ENCODE results near the gene IL17B.
A peak's percentile ranks its signal among the peaks of the same experiment; 100 is the strongest.

IL17B gene

GRCh38 chr5:149357370-149358293 lies 21.5 kb downstream of the IL17B start, which contains the start of gene PCYOX1L:
PCYOX1L (plus strand) TSS chr5:149358046; CDS start chr5:149358069, 23 bp downstream.
- DNase-seq (ENCODE audit: low read depth in 2 of 2) = peak; percentile 82 to 84

DNA sequence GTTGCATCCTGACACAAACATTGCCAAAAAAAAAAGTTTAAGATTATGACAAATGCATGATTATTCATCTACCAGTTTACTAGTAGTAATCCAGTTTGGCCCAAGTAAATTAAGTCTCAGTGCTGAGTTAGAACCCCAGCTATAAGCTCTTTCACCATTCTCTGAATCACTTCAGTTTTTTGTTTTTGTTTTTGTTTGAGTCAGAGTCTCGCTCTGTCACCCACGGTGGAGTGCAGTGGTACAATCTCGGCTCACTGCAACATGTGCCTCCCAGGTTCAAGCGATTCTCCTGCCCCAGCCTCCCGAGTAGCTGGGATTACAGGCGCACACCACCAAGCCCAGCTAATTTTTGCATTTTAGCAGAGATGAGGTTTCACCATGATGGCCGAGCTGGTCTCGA lies 22.7 kb downstream of the IL17B start:
- no peak for DNase-seq (ENCODE audit: low read depth in 2 of 2)

DNA sequence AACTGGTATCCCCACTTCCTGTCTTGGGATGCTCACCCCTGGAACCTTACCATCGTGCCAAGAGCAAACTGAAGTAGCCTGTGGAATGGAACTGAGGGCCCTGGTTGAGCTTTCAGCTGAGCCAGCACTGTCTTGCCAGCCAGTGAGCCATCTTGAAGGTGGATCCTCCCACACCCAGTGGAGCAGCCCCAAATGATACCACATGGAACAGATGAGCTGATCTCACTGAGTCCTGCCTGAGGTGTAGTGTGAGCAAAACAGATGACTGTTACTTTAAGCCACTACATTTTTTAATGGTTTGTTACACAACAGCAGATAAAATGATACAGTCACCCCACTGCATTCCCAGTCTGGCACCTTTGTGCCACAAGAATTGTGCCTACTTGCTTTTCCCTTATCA lies 23.4 kb downstream of the IL17B start:
- DNase-seq (ENCODE audit: low read depth in 2 of 2) = no peak

DNA sequence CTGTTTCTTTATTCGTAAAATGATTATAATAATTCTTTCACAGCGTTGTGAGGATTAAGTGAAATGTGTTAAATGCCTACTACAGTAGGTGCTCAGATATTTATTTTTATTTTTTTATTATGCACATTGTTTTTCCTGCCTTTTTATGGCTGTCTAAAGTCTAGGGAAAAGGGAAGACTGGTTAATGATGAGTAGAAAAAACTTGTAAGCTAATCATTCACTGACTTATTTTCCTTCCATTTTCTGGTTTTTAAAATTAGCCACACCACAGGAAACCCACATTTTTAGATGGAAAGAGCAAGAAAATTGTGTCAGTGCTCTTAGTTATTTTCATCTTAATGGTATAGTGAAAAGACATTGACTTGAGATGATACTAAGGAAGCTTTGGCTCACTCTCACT lies 25.2 kb downstream of the IL17B start:
- no peak for DNase-seq (ENCODE audit: low read depth in 2 of 2)

GRCh38 chr5:149352169-149352568 lies 26.9 kb downstream of the IL17B start:
- DNase-seq (ENCODE audit: low read depth in 2 of 2) = no peak

- DNase-seq (ENCODE audit: low read depth in 2 of 2) = no peak
Measured at GRCh38 chr5:149349382-149349781, 29.7 kb downstream of the IL17B start.

GRCh38 chr5:149348518-149348917 lies 30.6 kb downstream of the IL17B start:
- DNase-seq (ENCODE audit: low read depth in 2 of 2) = no peak

DNA sequence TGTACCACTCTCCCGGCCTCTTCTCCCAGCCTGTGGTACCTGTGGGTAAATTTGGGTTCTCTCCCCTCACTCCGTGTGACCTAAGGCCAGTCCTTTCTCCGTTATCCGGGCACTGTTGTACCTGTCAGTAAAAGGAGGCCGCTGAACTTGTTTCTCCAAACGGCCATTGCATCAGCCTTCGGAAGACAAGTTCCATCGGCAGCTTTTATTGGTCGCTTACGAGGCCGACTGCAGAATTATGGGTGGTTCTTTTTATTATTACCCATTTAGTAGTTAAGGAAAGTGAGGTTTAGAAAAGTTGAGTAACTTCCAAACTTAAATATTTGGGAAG lies 33.2 kb downstream of the IL17B start:
- peak in 1 of 2 experiments; percentile 12 for DNase-seq (ENCODE audit: low read depth in 2 of 2)

GRCh38 chr5:149345147-149345891 lies 33.8 kb downstream of the IL17B start, which contains the start of gene GRPEL2:
GRPEL2 (plus strand) TSS chr5:149345499; CDS start chr5:149345540, 41 bp downstream.
- peak; percentile 93 for DNase-seq (ENCODE audit: low read depth in 2 of 2)

DNA sequence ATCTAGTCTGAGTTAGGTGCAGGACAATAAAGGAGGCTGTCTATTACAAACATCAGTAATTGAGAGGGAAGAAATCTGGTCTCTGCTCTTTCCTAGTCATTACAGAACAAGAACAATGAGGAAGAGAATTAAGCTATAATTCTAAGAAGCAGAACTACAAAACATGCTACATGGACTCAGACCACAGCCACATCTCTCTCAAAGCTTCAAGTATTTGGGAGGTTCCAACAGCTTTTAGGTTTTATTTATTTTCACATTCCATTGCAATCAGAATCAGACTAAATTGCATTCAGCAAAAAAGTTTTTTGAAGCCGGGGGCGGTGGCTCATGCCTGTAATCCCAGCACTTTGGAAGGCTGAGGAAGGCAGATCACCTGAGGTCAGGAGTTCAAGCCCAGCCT lies 34.9 kb downstream of the IL17B start:
- no peak for DNase-seq (ENCODE audit: low read depth in 2 of 2)

- no peak for DNase-seq (ENCODE audit: low read depth in 2 of 2)
Measured at GRCh38 chr5:149341876-149342275, 37.2 kb downstream of the IL17B start.

DNA sequence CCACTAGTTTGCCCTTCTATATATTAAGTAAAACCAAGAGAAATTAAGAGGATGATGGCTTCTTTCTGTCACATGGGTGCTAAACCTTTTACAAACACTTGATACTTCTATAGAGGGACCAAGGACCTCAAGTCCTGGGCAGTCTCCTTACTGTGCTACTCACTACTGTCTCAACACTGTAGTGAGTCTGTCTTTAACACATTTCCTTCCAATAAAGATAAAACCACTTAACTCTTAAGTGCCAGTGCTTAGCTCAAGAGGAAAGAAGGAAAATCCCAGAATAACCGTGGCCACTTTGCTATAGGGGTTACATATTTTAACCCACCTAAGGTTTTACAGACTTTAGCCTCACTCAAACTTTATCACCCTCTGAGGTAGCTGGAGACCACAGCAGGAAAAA lies 38.2 kb downstream of the IL17B start:
- DNase-seq (ENCODE audit: low read depth in 2 of 2) = no peak

DNA sequence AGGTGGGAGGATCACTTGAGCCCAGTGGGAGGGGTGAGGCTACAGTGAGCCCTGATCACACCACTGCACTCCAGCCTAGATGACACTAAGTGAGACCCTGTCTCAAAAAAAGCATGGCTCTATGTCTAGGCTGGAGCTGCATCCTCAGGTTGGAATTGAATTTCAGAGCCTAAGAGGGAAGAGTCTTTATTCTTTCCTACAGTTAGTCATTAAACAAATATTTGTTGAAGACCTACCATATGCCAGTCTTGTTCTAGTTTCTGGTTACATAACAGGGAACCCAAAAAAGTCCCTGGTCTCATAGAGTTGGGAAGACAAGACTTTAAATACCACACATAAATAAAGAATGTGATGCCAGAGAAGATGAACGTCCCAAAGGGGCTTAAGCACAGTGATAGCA lies 40.7 kb downstream of the IL17B start:
- DNase-seq (ENCODE audit: low read depth in 2 of 2) = no peak

GRCh38 chr5:149337736-149338135 lies 41.4 kb downstream of the IL17B start:
- no peak for DNase-seq (ENCODE audit: low read depth in 2 of 2)

DNA sequence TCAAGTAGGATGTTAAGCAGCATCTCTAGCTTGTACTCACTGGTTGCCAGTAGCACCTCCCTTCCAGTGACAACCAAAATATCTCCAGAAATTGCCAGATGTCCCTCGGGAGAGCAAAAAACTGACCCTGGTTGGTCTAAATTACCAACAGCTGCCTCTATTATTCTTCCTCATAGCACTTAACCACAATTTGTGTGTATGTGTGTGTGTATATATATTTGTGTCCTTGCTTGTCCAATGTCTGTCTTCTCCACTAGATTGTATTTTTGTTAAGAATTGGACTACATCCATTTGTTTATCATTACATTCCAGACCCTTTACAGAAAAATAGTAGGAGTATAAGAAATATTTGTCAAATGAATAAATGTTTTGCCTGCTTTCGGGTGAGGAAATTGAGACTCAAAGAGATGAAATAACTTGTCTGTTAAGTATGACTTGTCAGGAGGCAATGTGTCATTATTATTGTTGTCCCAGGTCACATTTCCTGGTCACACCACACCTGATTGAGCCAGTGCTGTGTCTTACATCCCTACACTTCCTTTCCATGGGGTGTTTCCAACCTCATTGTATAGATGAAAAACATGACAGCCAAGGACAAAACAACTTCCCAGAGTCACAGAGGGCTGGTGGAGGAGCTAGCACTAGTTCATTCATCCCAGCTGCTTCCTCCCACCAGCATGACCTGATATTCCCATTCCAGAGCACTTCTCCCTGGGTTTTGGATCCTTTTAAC lies 45.2 kb downstream of the IL17B start:
- DNase-seq (ENCODE audit: low read depth in 2 of 2) = no peak

GRCh38 chr5:149328177-149328576 lies 50.9 kb downstream of the IL17B start:
- DNase-seq (ENCODE audit: low read depth in 2 of 2) = no peak

- DNase-seq (ENCODE audit: low read depth in 2 of 2) = no peak
Measured at GRCh38 chr5:149326611-149327010, 52.5 kb downstream of the IL17B start.

DNA sequence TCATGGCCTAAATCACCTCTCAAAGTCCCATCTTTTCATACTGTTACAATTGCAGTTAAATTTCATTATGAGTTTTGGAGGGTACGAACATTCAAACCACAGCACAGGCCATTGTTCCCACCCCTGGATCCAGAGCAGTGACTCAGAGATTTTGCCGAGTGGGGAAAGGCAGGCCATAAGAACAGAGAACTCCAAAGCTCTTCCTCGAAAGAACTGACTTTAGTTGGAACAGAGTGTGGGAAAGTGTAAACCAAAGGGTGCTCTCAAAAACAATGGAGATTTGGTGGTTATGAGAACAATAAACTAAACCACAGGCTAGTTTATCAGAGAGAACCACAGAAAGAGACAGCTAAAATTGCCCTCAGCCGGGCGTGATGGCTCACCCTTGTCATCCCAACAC lies 53.2 kb downstream of the IL17B start:
- DNase-seq (ENCODE audit: low read depth in 2 of 2) = no peak

GRCh38 chr5:149325166-149325735 lies 53.8 kb downstream of the IL17B start:
- DNase-seq (ENCODE audit: low read depth in 2 of 2) = no peak

DNA sequence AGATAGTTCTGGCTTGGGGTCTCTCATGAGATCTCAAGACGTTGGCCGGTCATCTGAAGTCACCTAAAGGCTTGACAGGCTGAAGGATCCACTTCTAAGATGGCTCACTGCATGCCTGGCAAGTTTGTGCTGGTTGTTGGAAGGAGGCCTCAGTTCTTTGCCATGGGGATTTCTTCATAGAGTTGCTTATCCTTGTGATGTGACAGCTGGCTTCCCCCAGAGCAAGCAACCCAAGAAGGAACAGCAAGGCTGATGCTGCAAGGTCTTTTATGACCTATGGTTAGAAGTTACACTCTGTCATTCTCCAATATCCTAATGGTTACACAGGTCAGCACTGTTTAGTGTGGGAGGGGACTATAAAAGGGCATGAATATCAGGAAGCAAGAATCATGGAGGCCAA lies 54.5 kb downstream of the IL17B start:
- DNase-seq (ENCODE audit: low read depth in 2 of 2) = no peak

All from fibroblast of skin of left quadriceps (primary cell).